Gastrocnemius medialis (tissue), 4 donors: Measurements from ENCODE around the gene TMEM167A.

Experiments
- CTCF ChIP-seq, 5 experiments: fragments of 450-650 bp in 3 of 5; fragments of 200-600 bp in 2 of 5; sonication (generic) in 2 of 5; IDR thresholded peaks in 4 of 5; conservative IDR thresholded peaks in 1 of 5; 1 replicate in 4 of 5; 2 replicates in 1 of 5; pipeline ENCODE4 v1.5.1; 2016 to 2019; ENCODE audit warnings: antibody characterized with exemption in 5 of 5, mild to moderate bottlenecking in 3 of 5, moderate library complexity in 3 of 5
- POLR2A ChIP-seq, 2 donors: fragments of 450-650 bp; IDR thresholded peaks; one replicate each; pipeline ENCODE4 v1.6.1; 2017; ENCODE audit warnings: antibody characterized with exemption in 2 of 2, mild to moderate bottlenecking in 2 of 2, moderate library complexity in 2 of 2

- TF ChIP-seq CTCF (IDR thresholded peaks at IDR 0.05 in 4 of 5, conservative IDR thresholded peaks at IDR 0.05 in 1 of 5), result no peak
- TF ChIP-seq POLR2A (IDR thresholded peaks at IDR 0.05), result no peak
Measured at GRCh38 chr5:83107692-83108420, 30.7 kb upstream of the TMEM167A start.
